ENCODE results near the gene TMEM26. TPM values are rescaled to one million over a fixed set of nuclear protein-coding genes. Genes with fewer than 3 reads are reported as not detected.

The TMEM26 gene
- total RNA-seq, 1 experiment from 2014 or later, result not detected

DNA sequence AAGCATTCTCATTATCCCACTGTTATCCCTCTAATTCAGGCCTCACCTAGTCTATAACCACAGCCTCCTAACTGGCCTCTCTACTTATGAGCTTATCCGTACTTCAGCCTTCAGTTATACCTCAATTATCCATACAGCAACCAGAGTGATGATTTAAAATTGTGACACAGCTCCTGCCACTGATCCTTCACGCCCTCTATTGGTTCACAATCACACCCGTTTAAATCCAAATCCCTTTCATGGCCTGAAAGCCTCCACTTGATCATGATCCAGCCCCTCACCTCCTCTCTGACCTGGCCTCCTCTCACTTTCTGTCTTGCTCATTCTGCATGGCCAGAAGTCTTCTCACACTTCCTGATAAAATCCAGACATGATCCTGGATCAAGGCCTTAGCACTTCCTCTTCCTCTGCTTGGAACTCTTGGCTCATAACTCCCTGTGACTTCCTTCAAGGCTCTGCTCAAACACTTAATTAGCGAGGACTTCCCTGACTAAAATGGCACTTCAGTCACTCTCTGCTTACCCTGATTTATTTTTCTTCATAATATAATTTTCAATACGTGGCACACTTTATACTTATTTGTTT is 19.0 kb upstream of the TMEM26 start:
- no TSS peak for BruUV-seq (replicated peaks)

DNA sequence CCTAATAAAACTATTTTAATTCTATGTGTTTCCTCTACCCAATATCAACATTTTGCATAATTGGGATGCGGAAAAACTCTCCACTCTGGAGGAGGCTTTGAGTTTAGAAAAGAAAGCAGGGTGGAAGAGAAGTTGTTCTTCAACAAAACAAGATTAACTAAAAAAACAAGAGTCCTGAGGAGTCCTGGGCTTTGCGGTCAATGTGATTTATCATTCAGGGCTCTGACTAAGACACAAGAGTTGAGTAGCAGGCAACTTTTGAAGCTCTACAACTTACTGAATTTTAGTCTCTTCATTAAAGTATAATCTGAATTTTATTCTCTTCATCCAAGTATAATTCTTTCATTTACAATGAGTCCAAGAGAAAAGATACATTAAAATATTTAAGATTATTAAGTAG is 18.3 kb upstream of the TMEM26 start:
- DNase-seq, result no peak
- no peaks in the 10 kb centered on the region for H3K4me1 ChIP-seq (replicated peaks; ENCODE audit: insufficient read depth)
- H4K20me1 ChIP-seq (ENCODE audit: insufficient read depth), result no peaks in the 10 kb centered on the region
- no peaks in the 10 kb centered on the region for H3K9me3 ChIP-seq (ENCODE audit: insufficient read depth, low read depth)
- no TSS peak for BruUV-seq (replicated peaks)
- no peaks in the 10 kb centered on the region for H3F3A ChIP-seq (ENCODE audit: insufficient read depth, low read depth)
- no peak overlapping the region for H3K4me2 ChIP-seq
- intact Hi-C loops (cut with micrococcal nuclease; ENCODE audit: unreplicated experiment), result no loop called here
- no peaks in the 10 kb centered on the region for H3K36me3 ChIP-seq (ENCODE audit: low read depth)
- no peak for TF ChIP-seq EZH2 (IDR thresholded peaks at IDR 0.05; ENCODE audit: low read depth)
- TF ChIP-seq, protein P1, sequence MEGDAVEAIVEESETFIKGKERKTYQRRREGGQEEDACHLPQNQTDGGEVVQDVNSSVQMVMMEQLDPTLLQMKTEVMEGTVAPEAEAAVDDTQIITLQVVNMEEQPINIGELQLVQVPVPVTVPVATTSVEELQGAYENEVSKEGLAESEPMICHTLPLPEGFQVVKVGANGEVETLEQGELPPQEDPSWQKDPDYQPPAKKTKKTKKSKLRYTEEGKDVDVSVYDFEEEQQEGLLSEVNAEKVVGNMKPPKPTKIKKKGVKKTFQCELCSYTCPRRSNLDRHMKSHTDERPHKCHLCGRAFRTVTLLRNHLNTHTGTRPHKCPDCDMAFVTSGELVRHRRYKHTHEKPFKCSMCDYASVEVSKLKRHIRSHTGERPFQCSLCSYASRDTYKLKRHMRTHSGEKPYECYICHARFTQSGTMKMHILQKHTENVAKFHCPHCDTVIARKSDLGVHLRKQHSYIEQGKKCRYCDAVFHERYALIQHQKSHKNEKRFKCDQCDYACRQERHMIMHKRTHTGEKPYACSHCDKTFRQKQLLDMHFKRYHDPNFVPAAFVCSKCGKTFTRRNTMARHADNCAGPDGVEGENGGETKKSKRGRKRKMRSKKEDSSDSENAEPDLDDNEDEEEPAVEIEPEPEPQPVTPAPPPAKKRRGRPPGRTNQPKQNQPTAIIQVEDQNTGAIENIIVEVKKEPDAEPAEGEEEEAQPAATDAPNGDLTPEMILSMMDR (conservative IDR thresholded peaks at IDR 0.05), result no peak
- ChIA-PET POLR2A (ENCODE audit: unreplicated experiment) (no interaction called here), CTCF (no interaction called here)
- H3K9me2 ChIP-seq (ENCODE audit: insufficient read depth), result no peaks in the 10 kb centered on the region
- no peak overlapping the region for H3K4me3 ChIP-seq
- H2AFZ ChIP-seq, result no peak overlapping the region
- H3K27ac ChIP-seq, result no peak overlapping the region
- H3K79me2 ChIP-seq (ENCODE audit: low read depth), result no peaks in the 10 kb centered on the region
- H3K27me3 ChIP-seq (ENCODE audit: insufficient read depth, low read depth), result no peaks in the 10 kb centered on the region

More for the DNA sequence above, 19.0 kb upstream of the TMEM26 start:
- Histone ChIP-seq H3K36me3 (ENCODE audit: low read depth) (no peaks in the 10 kb centered on the region), H3K4me2 (no peak overlapping the region), H3F3A (ENCODE audit: insufficient read depth, low read depth) (no peaks in the 10 kb centered on the region), H3K4me1 (replicated peaks; ENCODE audit: insufficient read depth) (no peaks in the 10 kb centered on the region), H4K20me1 (ENCODE audit: insufficient read depth) (no peaks in the 10 kb centered on the region), H2AFZ (peak overlapping the region; percentile 44; the same call in 1 of the 2 replicates), H3K79me2 (ENCODE audit: low read depth) (no peaks in the 10 kb centered on the region), H3K9me3 (ENCODE audit: insufficient read depth, low read depth) (no peaks in the 10 kb centered on the region), H3K27ac (no peak overlapping the region), H3K27me3 (ENCODE audit: insufficient read depth, low read depth) (no peaks in the 10 kb centered on the region), H3K4me3 (no peak overlapping the region), H3K9me2 (ENCODE audit: insufficient read depth) (no peaks in the 10 kb centered on the region)
- no peak for DNase-seq
- TF ChIP-seq, protein P1 (conservative IDR thresholded peaks at IDR 0.05), result no peak
- TF ChIP-seq EZH2 (IDR thresholded peaks at IDR 0.05; ENCODE audit: low read depth), result no peak
- POLR2A ChIA-PET (ENCODE audit: unreplicated experiment), result no interaction called here
- intact Hi-C loops (cut with micrococcal nuclease; ENCODE audit: unreplicated experiment), result no loop called here
- CTCF ChIA-PET, result no interaction called here

DNA sequence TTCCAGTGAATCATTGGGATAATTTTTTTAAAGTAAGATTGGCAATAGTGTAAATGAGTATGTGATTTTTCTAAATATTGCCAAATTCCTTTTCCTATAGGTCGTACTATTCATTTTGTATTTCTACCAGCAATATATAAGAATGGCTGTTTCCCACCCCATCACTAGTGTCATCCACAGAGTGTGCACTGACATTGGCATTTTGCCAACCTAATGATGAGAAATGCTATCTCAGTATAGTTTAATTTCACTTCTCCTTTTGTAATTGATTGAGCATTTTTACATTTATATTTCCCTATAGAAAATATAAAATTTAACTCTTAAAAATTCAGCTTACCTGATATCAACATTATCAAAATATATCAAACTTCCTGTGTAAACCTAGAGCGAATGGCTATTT is 17.6 kb upstream of the TMEM26 start:
- Histone ChIP-seq H3K9me2 (ENCODE audit: insufficient read depth) (no peaks in the 10 kb centered on the region), H2AFZ (no peak overlapping the region), H3K79me2 (ENCODE audit: low read depth) (no peaks in the 10 kb centered on the region), H3F3A (ENCODE audit: insufficient read depth, low read depth) (no peaks in the 10 kb centered on the region), H3K36me3 (ENCODE audit: low read depth) (no peaks in the 10 kb centered on the region), H3K4me2 (no peak overlapping the region), H3K27me3 (ENCODE audit: insufficient read depth, low read depth) (no peaks in the 10 kb centered on the region), H3K4me1 (replicated peaks; ENCODE audit: insufficient read depth) (no peaks in the 10 kb centered on the region), H3K27ac (no peak overlapping the region), H3K4me3 (no peak overlapping the region), H3K9me3 (ENCODE audit: insufficient read depth, low read depth) (no peaks in the 10 kb centered on the region), H4K20me1 (ENCODE audit: insufficient read depth) (no peaks in the 10 kb centered on the region)
- peak in 1 of 2 experiments; percentile 17 for DNase-seq
- TF ChIP-seq EZH2 (IDR thresholded peaks at IDR 0.05; ENCODE audit: low read depth), result no peak
- TF ChIP-seq, protein P1 (conservative IDR thresholded peaks at IDR 0.05), result no peak
- no TSS peak for BruUV-seq (replicated peaks)
- ChIA-PET CTCF (no interaction called here), POLR2A (ENCODE audit: unreplicated experiment) (no interaction called here)
- intact Hi-C loops (cut with micrococcal nuclease; ENCODE audit: unreplicated experiment), result no loop called here

All from PC-9 (cell line).